Muscle of arm (tissue), 12 donors: ENCODE results near the gene DIP2B. TPM values are rescaled to one million over a fixed set of nuclear protein-coding genes. Genes with fewer than 3 reads are reported as not detected.
"Not testable (repeated sequence)": the region's sequence is repeated elsewhere in the genome, so short reads cannot be mapped to it uniquely, and the experiment has no call there.

ENCODE experiments used
- DNase-seq: peaks from one replicate; pipeline ENCODE4 v3.0.0-alpha.2; 2013
- polyA plus RNA-seq, 12 donors: library from polyadenylated mRNA; unstranded; fragments of 120-200 nt; gene quantifications; one replicate each; pipeline ENCODE4 v1.2.1, GENCODE V29; 2013; ENCODE audit not compliant: insufficient read length in 12 of 12

DIP2B gene
- polyA plus RNA-seq, 12 donors, result 15.2 to 25.8 (median 21.5) TPM; not detected in 1

DNA sequence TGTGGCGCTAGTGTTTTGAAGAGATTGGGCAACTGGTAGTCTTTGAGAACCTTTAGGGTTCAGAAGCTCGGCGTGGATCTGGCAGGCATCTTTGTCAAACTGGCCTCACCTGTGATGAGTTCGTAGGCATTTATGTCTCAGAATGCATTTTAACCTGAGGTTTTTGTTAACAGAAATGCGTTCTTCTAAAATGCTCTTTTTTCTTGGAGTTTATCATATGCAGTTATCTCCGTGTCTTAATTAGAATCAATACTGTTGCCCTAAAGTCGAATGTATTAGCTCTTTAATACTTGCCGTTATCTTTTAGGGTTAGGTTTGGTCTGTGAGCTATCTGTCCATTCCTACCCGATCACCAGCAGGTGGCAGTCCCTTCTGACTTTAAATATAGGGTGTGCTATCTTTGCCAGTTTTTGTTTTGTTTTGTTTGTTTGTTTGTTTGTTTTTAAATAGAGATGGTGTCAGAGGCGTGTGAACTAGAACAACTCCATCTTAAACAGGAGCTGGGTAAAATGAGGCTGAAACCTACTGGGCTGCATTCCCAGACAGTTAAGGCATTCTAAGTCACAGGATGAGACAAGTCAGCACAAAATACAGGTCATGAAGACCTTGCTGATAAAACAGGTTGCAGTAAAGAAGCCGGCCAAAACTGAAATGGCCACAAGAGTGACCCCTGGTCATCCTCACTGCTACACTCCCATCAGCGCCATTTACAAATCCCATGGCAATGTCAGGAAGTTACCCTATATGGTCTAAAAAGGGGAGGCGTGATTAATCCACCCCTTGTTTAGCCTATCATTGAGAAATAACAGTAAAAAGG, 260.5 kb downstream of the DIP2B start:
- peak; percentile 38 for DNase-seq

- DNase-seq, result no peak
Observed at GRCh38 chr12:50768391-50768790, 263.6 kb downstream of the DIP2B start.

DNA sequence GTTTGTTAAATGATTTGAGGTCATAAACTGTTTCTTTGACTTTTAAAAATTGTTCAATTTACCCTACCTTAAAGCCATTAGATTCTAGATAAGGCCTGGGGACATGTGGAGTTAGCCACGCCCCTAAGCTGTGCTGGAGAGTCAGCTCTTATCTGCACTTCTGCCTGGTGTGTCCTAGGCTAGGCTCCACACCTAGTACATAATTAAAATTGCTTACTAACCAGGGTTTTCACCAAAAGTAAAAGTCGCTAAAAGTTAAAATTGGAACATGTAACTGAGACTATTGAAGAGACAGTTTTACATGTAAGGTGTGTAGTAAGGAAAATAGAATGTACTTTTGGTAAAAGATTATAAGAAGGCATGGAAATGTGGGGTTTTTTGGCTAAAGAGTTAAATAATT, 264.0 kb downstream of the DIP2B start:
- DNase-seq, result not testable (repeated sequence)

DNA sequence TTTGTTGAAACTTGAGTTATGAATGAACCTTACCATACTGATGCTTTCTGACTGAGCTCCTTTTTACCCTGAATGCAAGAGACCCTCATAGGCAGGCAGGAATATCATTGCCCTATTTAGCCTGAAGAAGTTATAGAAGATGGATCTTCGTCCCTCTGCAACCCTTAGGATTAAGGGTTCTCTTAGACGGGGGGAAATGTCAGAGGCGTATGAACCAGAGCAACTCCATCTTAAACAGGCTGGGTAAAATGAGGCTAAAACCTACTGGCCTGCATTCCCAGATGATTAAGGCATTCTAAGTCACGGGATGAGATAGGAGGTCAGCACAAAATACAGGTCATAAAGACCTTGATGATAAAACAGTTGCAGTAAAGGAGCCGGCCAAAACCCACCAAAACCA, 266.6 kb downstream of the DIP2B start:
- no peak for DNase-seq

DNA sequence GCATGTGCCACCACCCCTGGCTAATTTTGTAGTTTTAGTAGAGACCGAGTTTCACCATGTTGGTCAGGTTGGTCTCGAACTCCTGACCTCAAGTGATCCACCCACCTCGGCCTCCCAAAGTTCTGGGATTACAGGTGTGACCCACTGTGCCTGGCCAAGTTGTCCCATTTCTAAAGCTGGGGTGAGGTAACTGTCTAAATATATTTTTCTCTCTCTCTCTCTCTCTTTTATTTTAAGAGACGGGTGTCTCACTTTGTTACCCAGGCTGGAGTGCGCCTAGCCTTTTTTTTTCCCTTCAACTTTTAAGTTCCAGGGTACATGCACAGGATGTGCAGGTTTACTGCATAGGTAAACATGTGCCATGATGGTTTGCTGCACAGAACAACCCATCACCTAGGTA, 267.7 kb downstream of the DIP2B start:
- no peak for DNase-seq

- no peak for DNase-seq
Observed at GRCh38 chr12:50772877-50773276, 268.1 kb downstream of the DIP2B start.

GRCh38 chr12:50775251-50775650, 270.5 kb downstream of the DIP2B start:
- DNase-seq, result no peak

- no peak for DNase-seq
Observed at GRCh38 chr12:50776749-50777728, 272.3 kb downstream of the DIP2B start.

DNA sequence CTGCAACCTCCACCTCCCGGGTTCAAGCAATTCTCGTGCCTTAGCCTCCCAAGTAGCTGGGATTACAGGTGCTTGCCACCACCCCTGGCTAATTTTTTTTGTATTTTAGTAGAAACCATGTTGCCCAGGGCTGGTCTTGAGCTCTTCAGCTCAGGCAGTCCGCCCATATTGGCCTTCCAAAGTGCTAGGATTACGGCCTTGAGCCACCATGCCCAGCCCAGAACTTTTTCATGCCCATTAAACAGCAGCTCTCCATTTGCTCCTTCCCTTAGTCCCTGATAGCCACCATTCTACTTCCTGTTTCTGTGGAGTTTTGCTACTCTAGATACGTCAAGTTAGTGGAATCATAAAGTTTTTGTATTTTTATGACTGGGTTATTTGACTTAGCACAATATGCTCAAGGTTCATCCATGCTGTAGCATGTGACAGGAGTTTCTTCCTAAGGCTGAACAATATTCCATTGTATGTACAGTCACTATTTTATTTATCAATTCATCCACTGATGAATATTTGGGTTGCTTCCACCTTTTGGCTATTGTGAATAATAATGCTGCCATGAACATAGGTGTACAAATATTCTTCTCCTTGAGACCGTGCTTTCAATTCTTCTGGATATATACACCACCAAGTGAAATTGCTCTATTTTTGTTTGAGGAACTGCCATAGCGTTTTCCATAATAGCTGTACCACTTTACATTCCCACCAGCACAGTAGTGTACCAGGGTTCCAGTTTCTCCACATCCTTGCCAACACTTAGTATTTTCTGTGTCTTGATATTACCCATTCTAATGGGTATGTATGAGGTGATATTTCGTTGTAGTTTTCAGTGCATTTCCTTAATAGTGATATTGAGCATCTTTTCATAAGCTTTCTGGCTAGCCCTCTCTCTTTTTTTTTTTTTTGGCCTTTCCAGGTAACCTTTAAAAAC, 274.1 kb downstream of the DIP2B start:
- no peak for DNase-seq

- no peak for DNase-seq
Observed at GRCh38 chr12:50780013-50780412, 275.2 kb downstream of the DIP2B start.

DNA sequence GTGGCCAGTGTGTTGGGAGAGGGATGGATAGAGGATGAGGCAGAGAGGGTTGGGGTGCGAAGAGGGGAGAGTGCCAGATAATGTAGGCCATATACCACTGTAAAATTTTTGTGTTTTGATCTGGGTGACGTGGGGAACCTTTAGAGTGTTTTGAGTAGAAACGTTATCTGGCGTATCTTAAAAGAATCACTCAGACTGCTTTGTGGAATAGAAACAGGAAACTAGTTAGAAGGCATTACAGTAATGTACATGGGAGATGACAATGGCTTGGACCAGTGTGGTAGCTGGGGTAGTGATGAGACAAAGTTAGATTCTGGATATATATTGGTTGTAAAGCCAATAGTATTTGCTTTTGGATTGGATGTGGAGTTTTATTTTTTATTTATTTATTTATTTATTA, 279.7 kb downstream of the DIP2B start:
- DNase-seq, result no peak

- no peak for DNase-seq
Observed at GRCh38 chr12:50785406-50786001, 280.7 kb downstream of the DIP2B start.

DNA sequence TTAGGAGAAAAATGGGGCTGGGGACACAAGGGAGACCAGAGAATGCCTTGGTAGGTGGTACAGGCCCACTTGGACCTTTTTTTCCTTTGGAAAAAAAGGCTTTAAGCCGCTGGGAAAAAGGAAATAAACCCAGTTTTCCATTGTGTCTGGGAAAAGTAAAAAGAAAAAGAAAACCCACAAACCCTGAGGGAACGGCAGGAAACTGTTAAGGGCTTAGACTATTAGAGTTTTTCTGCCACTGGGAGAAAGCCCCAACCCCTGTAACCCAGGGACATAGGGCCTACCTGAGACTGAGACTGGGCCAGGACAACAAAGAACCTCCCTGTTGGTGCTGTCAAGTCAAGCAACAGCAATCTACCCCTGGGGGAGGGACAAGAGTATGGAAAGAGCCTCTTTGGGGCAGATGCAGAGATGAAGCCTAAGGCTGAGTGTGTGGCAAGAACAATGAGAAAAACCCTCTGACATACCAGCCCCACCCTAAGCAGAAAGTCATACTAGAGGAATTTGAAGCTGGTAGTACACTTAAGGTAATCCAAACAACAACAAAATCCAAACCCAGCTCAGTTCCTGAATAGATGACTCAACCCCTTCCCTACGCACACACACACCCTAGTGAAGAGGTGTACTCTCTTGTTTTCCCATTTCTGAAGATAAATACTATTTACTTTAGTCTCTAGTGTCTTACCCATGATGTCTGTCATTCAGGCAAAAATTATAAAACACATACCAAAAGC, 281.9 kb downstream of the DIP2B start:
- DNase-seq, result no peak

GRCh38 chr12:50787618-50788017, 282.8 kb downstream of the DIP2B start:
- DNase-seq, result no peak

DNA sequence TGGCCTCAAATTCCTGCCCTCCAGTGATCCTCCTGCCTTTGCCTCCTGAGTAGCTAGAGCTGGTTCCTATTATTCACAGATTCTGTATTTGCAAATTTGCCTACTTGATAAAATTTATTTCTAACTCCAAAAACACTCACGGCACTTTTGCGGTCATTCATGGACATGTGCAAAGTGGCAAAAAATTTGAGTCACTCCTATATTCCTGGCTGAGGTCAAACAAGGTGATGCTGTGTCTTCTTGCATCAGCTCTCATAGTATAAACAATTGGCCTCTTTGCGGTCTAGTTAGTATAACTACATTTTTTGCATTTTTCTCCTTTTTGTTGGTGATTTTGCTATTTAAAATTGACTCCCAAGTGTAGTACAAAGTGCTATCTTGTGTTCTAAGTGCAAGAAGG, 283.8 kb downstream of the DIP2B start:
- DNase-seq, result no peak

DNA sequence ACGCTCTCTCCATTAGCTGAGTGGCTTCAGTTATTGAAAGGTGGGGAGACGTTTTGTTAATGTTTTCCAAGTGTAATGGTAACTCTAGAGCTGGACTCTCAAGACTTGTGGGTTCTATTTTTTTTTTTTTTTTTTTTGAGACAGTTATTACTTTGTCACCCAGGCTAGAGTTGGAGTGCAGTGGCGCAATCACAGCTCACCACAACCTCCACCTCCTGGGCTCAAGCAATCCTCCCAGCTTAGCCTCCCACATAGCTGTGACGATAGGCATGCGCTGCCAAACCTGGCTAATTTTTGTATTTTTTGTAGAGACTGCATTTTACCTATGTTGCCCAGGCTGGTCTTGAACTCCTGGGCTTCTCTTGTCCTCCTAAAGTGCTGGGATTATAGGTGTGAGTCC, 285.3 kb downstream of the DIP2B start:
- DNase-seq, result no peak
